HFF-Myc (cell line): ENCODE results near the gene CHN1.

ENCODE experiments used
- DNase-seq: peaks from one replicate; pipeline ENCODE4 v3.0.0-alpha.2; 2011; ENCODE audit warnings: low read depth; ENCODE audit errors: extremely low read depth
- H3K4me3 ChIP-seq: replicated peaks from 2 replicates; pipeline ENCODE4 v1.5.1; 2011; ENCODE audit warnings: low read depth, mild to moderate bottlenecking, control low read depth, low read length
- TF ChIP-seq, protein P1 (sequence below): IDR thresholded peaks from 2 replicates; pipeline ENCODE4 v1.5.1; 2012; ENCODE audit warnings: mild to moderate bottlenecking, low read depth, low read length, control low read depth; ENCODE audit errors: missing control alignments

The CHN1 gene

DNA sequence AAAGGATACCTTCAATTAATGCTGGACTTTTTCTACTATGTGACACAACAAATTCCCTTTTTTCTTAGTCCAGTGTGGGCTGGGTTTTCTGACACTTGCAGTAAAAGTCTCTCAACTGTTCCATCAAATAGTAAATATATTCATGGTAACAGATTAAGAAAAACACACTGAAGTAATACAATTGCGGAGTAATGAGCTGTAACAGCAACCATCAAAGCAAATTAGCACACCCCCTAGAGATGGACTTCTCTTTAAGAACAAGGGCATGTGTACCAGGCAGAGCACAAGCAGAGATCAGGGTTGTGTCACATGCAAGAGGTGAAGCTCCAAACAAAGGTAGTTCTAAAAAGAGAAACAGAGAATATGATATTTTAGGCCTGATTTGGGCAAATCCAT is 168.2 kb downstream of the CHN1 start:
- no peak for DNase-seq
- TF ChIP-seq, protein P1, sequence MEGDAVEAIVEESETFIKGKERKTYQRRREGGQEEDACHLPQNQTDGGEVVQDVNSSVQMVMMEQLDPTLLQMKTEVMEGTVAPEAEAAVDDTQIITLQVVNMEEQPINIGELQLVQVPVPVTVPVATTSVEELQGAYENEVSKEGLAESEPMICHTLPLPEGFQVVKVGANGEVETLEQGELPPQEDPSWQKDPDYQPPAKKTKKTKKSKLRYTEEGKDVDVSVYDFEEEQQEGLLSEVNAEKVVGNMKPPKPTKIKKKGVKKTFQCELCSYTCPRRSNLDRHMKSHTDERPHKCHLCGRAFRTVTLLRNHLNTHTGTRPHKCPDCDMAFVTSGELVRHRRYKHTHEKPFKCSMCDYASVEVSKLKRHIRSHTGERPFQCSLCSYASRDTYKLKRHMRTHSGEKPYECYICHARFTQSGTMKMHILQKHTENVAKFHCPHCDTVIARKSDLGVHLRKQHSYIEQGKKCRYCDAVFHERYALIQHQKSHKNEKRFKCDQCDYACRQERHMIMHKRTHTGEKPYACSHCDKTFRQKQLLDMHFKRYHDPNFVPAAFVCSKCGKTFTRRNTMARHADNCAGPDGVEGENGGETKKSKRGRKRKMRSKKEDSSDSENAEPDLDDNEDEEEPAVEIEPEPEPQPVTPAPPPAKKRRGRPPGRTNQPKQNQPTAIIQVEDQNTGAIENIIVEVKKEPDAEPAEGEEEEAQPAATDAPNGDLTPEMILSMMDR: no peak
- H3K4me3 ChIP-seq: no peak overlapping the region

DNA sequence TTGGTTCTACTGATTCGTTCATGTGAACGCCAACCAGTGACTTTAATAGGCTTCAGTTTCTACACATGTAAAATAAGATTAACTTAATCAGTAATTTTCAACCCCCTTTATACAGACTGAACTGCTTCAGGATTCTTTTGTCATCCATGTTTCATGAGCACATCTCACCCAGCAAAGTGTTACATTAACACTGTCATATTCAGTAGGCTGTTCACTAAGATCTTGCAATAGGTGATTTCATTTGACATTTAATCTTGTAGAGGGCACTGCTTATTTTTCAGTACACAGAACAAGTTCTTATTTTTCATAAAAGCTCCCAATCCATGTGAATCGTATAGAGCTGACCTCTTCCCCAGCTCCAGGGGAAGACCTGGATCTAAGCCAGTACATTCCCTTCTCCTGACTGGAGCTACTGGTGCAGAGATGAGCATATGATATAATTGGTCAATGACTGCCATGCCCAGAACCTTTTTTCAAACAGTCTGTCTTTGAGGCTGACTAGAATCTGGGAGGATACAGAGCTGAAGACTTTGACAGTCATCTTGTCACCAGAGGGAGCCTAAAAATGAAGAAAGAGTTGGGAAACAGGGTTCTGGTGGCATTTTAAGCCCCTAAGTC is 168.7 kb downstream of the CHN1 start:
- TF ChIP-seq, protein P1: no peak
- no peak overlapping the region for H3K4me3 ChIP-seq
- DNase-seq: peak; percentile 87

DNA sequence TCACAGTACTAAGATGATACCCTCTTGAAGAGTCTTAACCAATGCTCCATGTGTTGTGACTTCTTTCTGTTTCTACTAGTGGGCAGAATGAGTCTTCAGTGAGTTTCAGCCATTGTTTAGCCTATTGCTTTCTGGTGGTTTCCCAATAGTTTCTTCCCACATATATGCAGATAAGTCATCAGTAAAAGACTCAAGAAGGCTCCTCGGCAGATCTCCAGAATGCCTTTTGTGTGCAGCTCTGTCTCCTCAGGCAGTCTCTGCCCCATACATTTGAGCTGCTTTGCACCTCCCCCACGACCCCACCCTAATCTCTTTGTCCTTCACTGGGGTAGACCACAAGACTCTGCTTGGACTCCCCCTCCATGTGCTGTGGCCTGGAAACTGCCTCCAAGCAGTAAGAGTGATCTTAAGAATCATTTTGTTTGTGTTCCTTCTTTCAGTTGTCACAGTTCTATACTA is 169.4 kb downstream of the CHN1 start:
- H3K4me3 ChIP-seq: no peak overlapping the region
- TF ChIP-seq, protein P1: no peak
- DNase-seq: peak; percentile 76

DNA sequence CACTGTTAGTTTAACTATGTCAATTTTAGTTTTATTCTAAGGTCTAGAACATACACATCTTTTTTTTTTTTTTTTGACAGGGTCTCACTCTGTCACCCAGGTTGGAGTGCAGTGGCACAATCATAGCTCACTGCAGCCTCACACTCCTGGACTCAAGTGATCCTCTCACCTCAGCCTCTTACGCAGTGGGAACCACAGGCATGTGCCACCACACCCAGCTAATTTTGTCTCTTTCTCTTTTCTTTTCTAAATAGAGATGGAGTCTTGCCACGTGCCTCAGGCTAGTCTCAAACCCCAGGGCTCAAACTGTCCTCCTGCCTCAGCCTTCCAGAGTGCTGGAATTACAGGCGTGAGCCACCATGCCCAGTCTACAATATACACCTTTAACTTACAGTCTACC is 171.4 kb downstream of the CHN1 start:
- TF ChIP-seq, protein P1: no peak
- no peak overlapping the region for H3K4me3 ChIP-seq
- DNase-seq: no peak

DNA sequence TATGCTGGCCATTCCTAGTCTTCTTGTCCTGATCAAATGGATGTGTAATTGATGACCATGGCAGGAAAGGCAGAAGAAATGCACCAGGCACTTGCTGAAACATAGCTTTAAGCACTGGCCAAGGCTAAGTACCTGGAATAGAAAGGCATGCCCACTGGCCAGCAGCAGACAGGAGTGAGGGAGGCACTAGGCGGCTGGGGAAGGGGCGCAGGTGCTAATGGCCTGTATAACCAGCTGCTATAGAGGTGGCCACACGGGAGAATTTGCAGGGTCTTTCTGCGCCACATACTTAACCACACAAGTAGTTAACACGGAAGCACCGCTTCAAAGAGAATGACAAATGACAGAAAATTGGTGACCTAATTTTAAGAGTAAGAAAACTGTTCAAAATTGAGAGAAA is 174.6 kb downstream of the CHN1 start:
- no peak for DNase-seq
- no peak overlapping the region for H3K4me3 ChIP-seq
- TF ChIP-seq, protein P1: no peak

DNA sequence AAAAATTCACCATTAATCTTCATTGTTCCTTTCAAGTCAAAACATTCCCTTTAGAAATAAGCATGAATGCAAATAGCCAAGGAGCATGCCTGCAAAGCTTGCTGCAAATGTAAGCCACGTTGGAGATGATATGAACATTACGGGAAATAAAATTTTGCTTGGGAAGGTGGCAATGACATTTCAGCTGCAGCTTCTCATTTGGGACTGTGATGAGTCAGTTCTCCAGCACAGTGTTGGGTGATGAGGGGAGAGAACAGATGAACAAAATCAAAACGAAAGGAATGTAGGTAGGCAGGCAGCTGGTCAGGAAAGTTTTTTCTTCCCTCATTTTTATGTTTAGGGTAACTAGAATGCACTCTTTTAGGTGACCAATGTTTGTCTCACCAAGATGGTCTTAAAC is 175.6 kb downstream of the CHN1 start:
- TF ChIP-seq, protein P1: no peak
- DNase-seq: no peak
- H3K4me3 ChIP-seq: no peak overlapping the region
